Keratinocyte (primary cell): ENCODE data around the gene CTSZ. TPM values are rescaled to one million over a fixed set of nuclear protein-coding genes. Genes with fewer than 3 reads are reported as not detected.

Experiments
- DNase-seq: peaks from one replicate; pipeline ENCODE4 v3.0.0-alpha.2; 2011; ENCODE audit warnings: low read depth, missing footprints, low spot score
- FAIRE-seq: peaks from 2 replicates; lab custom pipeline; 2011; peaks lifted over from hg19 to GRCh38; lab: Jason Lieb, UNC
- H2AFZ ChIP-seq: 2 replicates; pipeline ENCODE4 v1.6.0; 2012; ENCODE audit warnings: low read length, control low read depth, inconsistent platforms; ENCODE audit not compliant: control insufficient read depth
- H3K27ac ChIP-seq: 2 replicates; pipeline ENCODE4 v1.5.1; 2011; ENCODE audit warnings: low read length; ENCODE audit not compliant: control insufficient read depth, insufficient read depth
- H3K27me3 ChIP-seq: 3 replicates; pipeline ENCODE4 v1.6.0; 2011; ENCODE audit warnings: low read length; ENCODE audit not compliant: control insufficient read depth, insufficient read depth; ENCODE audit errors: extremely low read depth
- H3K36me3 ChIP-seq, 2 experiments: 2 replicates in 1 of 2; 3 replicates in 1 of 2; pipeline ENCODE4 v1.5.1; 2011; ENCODE audit warnings: low read length in 2 of 2, mild to moderate bottlenecking in 1 of 2; ENCODE audit not compliant: control insufficient read depth in 2 of 2, insufficient read depth in 2 of 2; ENCODE audit errors: extremely low read depth in 1 of 2
- H3K4me1 ChIP-seq: 3 replicates; pipeline ENCODE4 v1.5.1; 2011; ENCODE audit warnings: low read length; ENCODE audit not compliant: control insufficient read depth, insufficient read depth; ENCODE audit errors: extremely low read depth
- H3K4me2 ChIP-seq: 3 replicates; pipeline ENCODE4 v1.6.0; 2011; ENCODE audit warnings: low read depth, low read length; ENCODE audit not compliant: control insufficient read depth, insufficient read depth; ENCODE audit errors: extremely low read depth
- H3K4me3 ChIP-seq, 3 experiments: fragments of 200-600 bp in 1 of 3; sonication (generic) in 1 of 3; 2 replicates in 2 of 3; 3 replicates in 1 of 3; pipeline ENCODE4 v1.5.1; 2011 to 2016; ENCODE audit warnings: low read length in 3 of 3, mild to moderate bottlenecking in 3 of 3, control low read depth in 2 of 3, inconsistent platforms in 1 of 3, low read depth in 1 of 3, mixed read lengths in 1 of 3, mixed run types in 1 of 3, moderate library complexity in 1 of 3; ENCODE audit not compliant: control insufficient read depth in 2 of 3, insufficient read depth in 2 of 3; ENCODE audit errors: extremely low read depth in 1 of 3
- H3K79me2 ChIP-seq: 2 replicates; pipeline ENCODE4 v1.6.0; 2012; ENCODE audit warnings: low read length; ENCODE audit not compliant: control insufficient read depth, insufficient read depth
- H3K9ac ChIP-seq: 3 replicates; pipeline ENCODE4 v1.6.0; 2011; ENCODE audit warnings: low read length; ENCODE audit not compliant: control insufficient read depth, insufficient read depth; ENCODE audit errors: extremely low read depth
- H3K9me1 ChIP-seq: 3 replicates; pipeline ENCODE4 v1.6.0; 2011; ENCODE audit warnings: low read length; ENCODE audit not compliant: control insufficient read depth, insufficient read depth; ENCODE audit errors: extremely low read depth
- H3K9me3 ChIP-seq: 2 replicates; pipeline ENCODE4 v1.5.1; 2012; ENCODE audit warnings: low read depth, low read length; ENCODE audit not compliant: control insufficient read depth
- H4K20me1 ChIP-seq: 3 replicates; pipeline ENCODE4 v1.6.0; 2011; ENCODE audit warnings: low read length; ENCODE audit not compliant: control insufficient read depth, insufficient read depth; ENCODE audit errors: extremely low read depth
- CTCF ChIP-seq, 3 experiments: IDR thresholded peaks in 1 of 3; conservative IDR thresholded peaks in 1 of 3; optimal IDR thresholded peaks in 1 of 3; 2 replicates in 2 of 3; 3 replicates in 1 of 3; pipeline versions ENCODE3 to v1.5.1; 2011; ENCODE audit warnings: low read length in 3 of 3, mild to moderate bottlenecking in 3 of 3, moderate library complexity in 2 of 3, control low read depth in 1 of 3, inconsistent platforms in 1 of 3; ENCODE audit not compliant: insufficient read depth in 2 of 3; ENCODE audit errors: extremely low read depth in 1 of 3
- EZH2 ChIP-seq: IDR thresholded peaks from one replicate; pipeline ENCODE4 v1.6.1; 2012; ENCODE audit warnings: inconsistent platforms, mild to moderate bottlenecking, low read length, moderate library complexity
- dilution Hi-C: fragments of 300-500 bp; cut with MboI; formaldehyde crosslinking; loops from one replicate; pipeline ENCODE4 v1.7.0; 2020; ENCODE audit warnings: low sequenced_read_pairs; ENCODE audit not compliant: extremely low pct_ligation_motif_present
- polyA plus RNA-seq, 5 experiments: library from polyadenylated mRNA; depleted of rRNA in 3 of 5; stranded (reverse) in 3 of 5; stranded (forward) in 1 of 5; unstranded in 1 of 5; fragments of >200 nt; gene quantifications; 1 replicate in 1 of 5; 2 replicates in 3 of 5; 3 replicates in 1 of 5; pipeline versions ENCODE4 v1.2.1 to v1.2.3, GENCODE V29; 2011 to 2012; ENCODE audit warnings: missing spikeins in 2 of 5, low read depth in 1 of 5, low replicate concordance in 1 of 5

The CTSZ gene
- polyA plus RNA-seq, 1 donor (not counting 4 experiments of a cell fraction or from before 2014, with no cell fraction given), result 138 TPM

GRCh38 chr20:59020938-59021551 lies 14.0 kb upstream of the CTSZ start:
- Histone ChIP-seq H3K79me2 (peaks cover 13% of the 10 kb centered on the region), H3K9ac (no peak overlapping the region), H2AFZ (peak overlapping the region; percentile 49), H3K27me3 (no peaks in the 10 kb centered on the region), H3K9me1 (no peaks in the 10 kb centered on the region), H3K4me3 (peak overlapping the region in 1 of 3 experiments; percentile 25), H3K36me3 (peaks cover 19 to 26% of the 10 kb centered on the region in 2 experiments), H3K4me1 (peaks cover 25% of the 10 kb centered on the region), H3K9me3 (no peaks in the 10 kb centered on the region), H4K20me1 (no peaks in the 10 kb centered on the region), H3K27ac (peak overlapping the region; percentile 37), H3K4me2 (peak overlapping the region; percentile 64)
- FAIRE-seq, result peak; percentile 90
- dilution Hi-C loops, result no loop called here
- DNase-seq, result no peak
- no peak for TF ChIP-seq EZH2
- TF ChIP-seq CTCF (optimal IDR thresholded peaks at IDR 0.05 in 1 of 3, IDR thresholded peaks at IDR 0.05 in 1 of 3, conservative IDR thresholded peaks at IDR 0.05 in 1 of 3; ENCODE audit: extremely low read depth in 1 of 3, insufficient read depth in 2 of 3, low read length in 3 of 3), result no peak

- H3K36me3 ChIP-seq, result peaks cover 12% of the 10 kb centered on the region in 2 experiments
- H3K27me3 ChIP-seq, result no peaks in the 10 kb centered on the region
- no peak within 1 kb of the TSS for H3K27ac ChIP-seq
- H3K9me3 ChIP-seq, result no peaks in the 10 kb centered on the region
- TF ChIP-seq EZH2 (no peak), CTCF (optimal IDR thresholded peaks at IDR 0.05 in 1 of 3, IDR thresholded peaks at IDR 0.05 in 1 of 3, conservative IDR thresholded peaks at IDR 0.05 in 1 of 3; ENCODE audit: extremely low read depth in 1 of 3, insufficient read depth in 2 of 3, low read length in 3 of 3) (no peak)
- DNase-seq, result no peak
- dilution Hi-C loops, result no loop called here
- peaks cover 26% of the 10 kb centered on the region for H3K4me1 ChIP-seq
- H3K9me1 ChIP-seq, result no peaks in the 10 kb centered on the region
- no peak for FAIRE-seq
- H3K79me2 ChIP-seq, result peaks cover 2% of the 10 kb centered on the region
- H3K4me2 ChIP-seq, result no peak within 1 kb of the TSS
- no peak within 1 kb of the TSS for H3K9ac ChIP-seq
- no peak within 1 kb of the TSS for H2AFZ ChIP-seq
- no peaks in the 10 kb centered on the region for H4K20me1 ChIP-seq
- no peak within 1 kb of the TSS for H3K4me3 ChIP-seq
These were observed 12.2 kb upstream of the CTSZ start, which contains the start of gene TUBB1 for GRCh38 chr20:59019217-59019616. Gene TUBB1 (plus strand): TSS chr20:59019429. CDS start chr20:59019523, 94 bp downstream.
